HCT116 (cell line): ENCODE results near the gene TMEM204.

Experiments
- CTCF ChIP-seq, 3 experiments: fragments of 200-600 bp in 1 of 3; sonication (generic) in 1 of 3; IDR thresholded peaks in 2 of 3; conservative IDR thresholded peaks in 1 of 3; 2 replicates each; pipeline ENCODE4 v1.5.1; 2012 to 2017; ENCODE audit warnings: low read depth in 2 of 3, low read length in 2 of 3, antibody characterized with exemption in 1 of 3, borderline replicate concordance in 1 of 3, control low read depth in 1 of 3, mild to moderate bottlenecking in 1 of 3, mixed read lengths in 1 of 3, mixed run types in 1 of 3, moderate library complexity in 1 of 3; ENCODE audit not compliant: insufficient read depth in 1 of 3
- POLR2AphosphoS5 ChIP-seq: IDR thresholded peaks from 2 replicates; pipeline ENCODE4 v1.6.1; 2011; ENCODE audit warnings: mild to moderate bottlenecking, low read depth, low read length, moderate library complexity
- SIN3A ChIP-seq: IDR thresholded peaks from 2 replicates; pipeline ENCODE4 v1.6.1; 2012; ENCODE audit warnings: low read depth

- TF ChIP-seq SIN3A (peak; percentile 48; the same call in 1 of the 2 replicates), CTCF (IDR thresholded peaks at IDR 0.05 in 2 of 3, conservative IDR thresholded peaks at IDR 0.05 in 1 of 3; ENCODE audit: borderline replicate concordance in 1 of 3, insufficient read depth in 1 of 3, low read depth in 2 of 3, low read length in 2 of 3) (no peak), POLR2AphosphoS5 (peak; percentile 73)
These were observed 40.3 kb upstream of the TMEM204 start, which contains the start of gene TELO2 for GRCh38 chr16:1492923-1493745.
